Measurements from ENCODE around the gene BLM. TPM values are rescaled to one million over a fixed set of nuclear protein-coding genes. Genes with fewer than 3 reads are reported as not detected.

The BLM gene
- polyA plus RNA-seq, 1 of the 3 experiments (the other 2 are of a cell fraction): 2.7 TPM

DNA sequence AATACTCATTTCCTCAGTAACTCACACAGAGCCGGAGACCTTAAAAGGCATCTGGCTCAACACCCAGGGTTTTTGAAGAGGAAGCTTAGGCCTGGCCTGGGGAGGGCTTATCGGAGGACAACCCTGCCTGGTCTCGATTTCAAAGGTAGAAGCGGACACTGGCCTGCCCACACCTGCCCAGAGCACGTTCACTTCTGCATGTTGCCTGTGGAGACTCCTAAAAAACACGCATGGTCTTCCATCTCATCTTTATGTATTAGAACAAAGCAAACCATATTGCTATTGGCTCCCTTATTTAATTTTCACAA is 95.8 kb downstream of the BLM start:
- Histone ChIP-seq H3K27ac (ENCODE audit: low read depth in 2 of 2, low read length in 1 of 2) (no peak overlapping the region), H3K4me2 (no peak overlapping the region), H4K20me1 (ENCODE audit: insufficient read depth) (no peaks in the 10 kb centered on the region), H3F3A (replicated peaks; ENCODE audit: insufficient read depth) (no peaks in the 10 kb centered on the region), H3K36me3 (replicated peaks in 1 of 2; ENCODE audit: control insufficient read depth in 1 of 2, insufficient read depth in 2 of 2, low read length in 1 of 2) (peaks cover 2 to 4% of the 10 kb centered on the region in 2 experiments), H3K9me2 (no peaks in the 10 kb centered on the region), H3K79me2 (ENCODE audit: insufficient read depth) (no peaks in the 10 kb centered on the region), H3K27me3 (ENCODE audit: insufficient read depth) (no peaks in the 10 kb centered on the region), H3K9me3 (no peaks in the 10 kb centered on the region), H2AFZ (ENCODE audit: low read depth) (no peak overlapping the region), H3K9ac (no peak overlapping the region), H3K4me3 (ENCODE audit: low read depth in 2 of 2, low read length in 1 of 2) (no peak overlapping the region), H3K4me1 (ENCODE audit: control insufficient read depth in 1 of 2, insufficient read depth in 2 of 2, low read depth in 1 of 2, low read length in 1 of 2) (no peaks in the 10 kb centered on the region)
- ChIA-PET POLR2A (no interaction called here), CTCF (interaction anchor here (0.7 kb wide), 1 partner anchor 73 kb away, joined by 3 read pairs; no protein-coding TSS in a partner anchor)
- no peak for DNase-seq
- TF ChIP-seq TEAD4 (IDR thresholded peaks at IDR 0.05; ENCODE audit: borderline replicate concordance, insufficient read depth) (no peak), ZBTB33 (IDR thresholded peaks at IDR 0.05; ENCODE audit: borderline replicate concordance, low read depth) (no peak), TCF12 (IDR thresholded peaks at IDR 0.05) (no peak), GABPA (IDR thresholded peaks at IDR 0.05; ENCODE audit: low read depth) (no peak), PBX3 (IDR thresholded peaks at IDR 0.05) (no peak), FOXJ3 (CRISPR knock-in tag; IDR thresholded peaks at IDR 0.05) (no peak), EZH2phosphoT487 (IDR thresholded peaks at IDR 0.05; ENCODE audit: borderline replicate concordance, low read depth) (no peak), ELF1 (IDR thresholded peaks at IDR 0.05) (no peak), NRF1 (IDR thresholded peaks at IDR 0.05; ENCODE audit: low read depth, low read length) (no peak), MEF2A (IDR thresholded peaks at IDR 0.05; ENCODE audit: borderline replicate concordance, low read depth) (no peak), CTCF (IDR thresholded peaks at IDR 0.05) (no peak), RCOR1 (IDR thresholded peaks at IDR 0.05; ENCODE audit: low read length) (no peak), SMC3 (IDR thresholded peaks at IDR 0.05; ENCODE audit: low read depth, low read length) (no peak), RAD21 (IDR thresholded peaks at IDR 0.05; ENCODE audit: low read length) (no peak), NFIC (IDR thresholded peaks at IDR 0.05; ENCODE audit: borderline replicate concordance) (no peak), MXI1 (IDR thresholded peaks at IDR 0.05; ENCODE audit: low read depth, low read length) (no peak), RFX5 (IDR thresholded peaks at IDR 0.05; ENCODE audit: low read length) (no peak)
- TF ChIP-seq, protein P1, sequence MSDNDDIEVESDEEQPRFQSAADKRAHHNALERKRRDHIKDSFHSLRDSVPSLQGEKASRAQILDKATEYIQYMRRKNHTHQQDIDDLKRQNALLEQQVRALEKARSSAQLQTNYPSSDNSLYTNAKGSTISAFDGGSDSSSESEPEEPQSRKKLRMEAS (IDR thresholded peaks at IDR 0.05; ENCODE audit: low read depth): no peak
- TF ChIP-seq, protein P2, sequence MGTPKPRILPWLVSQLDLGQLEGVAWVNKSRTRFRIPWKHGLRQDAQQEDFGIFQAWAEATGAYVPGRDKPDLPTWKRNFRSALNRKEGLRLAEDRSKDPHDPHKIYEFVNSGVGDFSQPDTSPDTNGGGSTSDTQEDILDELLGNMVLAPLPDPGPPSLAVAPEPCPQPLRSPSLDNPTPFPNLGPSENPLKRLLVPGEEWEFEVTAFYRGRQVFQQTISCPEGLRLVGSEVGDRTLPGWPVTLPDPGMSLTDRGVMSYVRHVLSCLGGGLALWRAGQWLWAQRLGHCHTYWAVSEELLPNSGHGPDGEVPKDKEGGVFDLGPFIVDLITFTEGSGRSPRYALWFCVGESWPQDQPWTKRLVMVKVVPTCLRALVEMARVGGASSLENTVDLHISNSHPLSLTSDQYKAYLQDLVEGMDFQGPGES (IDR thresholded peaks at IDR 0.05; ENCODE audit: low read depth, low read length): no peak
- 92% methylated on average over 6 of the region's 6 CpGs for WGBS (ENCODE audit: low lambda C conversion rate)

Measured in SK-N-SH (cell line).